GM12891 (cell line): ENCODE data around the gene HADH.

ENCODE experiments used
- POLR2A ChIP-seq: IDR thresholded peaks from 2 replicates; pipeline ENCODE4 v1.6.1; 2011; ENCODE audit warnings: low read depth, low read length, control low read depth
- POLR2AphosphoS5 ChIP-seq: IDR thresholded peaks from 2 replicates; pipeline ENCODE4 v1.6.1; 2011; ENCODE audit warnings: low read depth, low read length, control low read depth
- SPI1 ChIP-seq: IDR thresholded peaks from 2 replicates; pipeline ENCODE4 v1.6.1; 2011; ENCODE audit warnings: low read depth, low read length, control low read depth
- TAF1 ChIP-seq: IDR thresholded peaks from 2 replicates; pipeline ENCODE4 v1.6.1; 2011; ENCODE audit warnings: low read depth, low read length, control low read depth

GRCh38 chr4:107950746-107951540 is 38.7 kb upstream of the HADH start:
- TF ChIP-seq POLR2AphosphoS5 (no peak), POLR2A (no peak), TAF1 (no peak), SPI1 (no peak)
